GM10266 (cell line): Measurements from ENCODE around the gene CHST1.

Experiments
- DNase-seq: peaks from one replicate; pipeline ENCODE4 v3.0.0; 2012; ENCODE audit errors: extremely low spot score
- TF ChIP-seq, protein P1 (sequence below): IDR thresholded peaks from 2 replicates; pipeline ENCODE4 v1.5.1; 2012; ENCODE audit warnings: mild to moderate bottlenecking, low read depth; ENCODE audit not compliant: control insufficient read depth, insufficient read depth; ENCODE audit errors: missing control alignments

The CHST1 gene

DNA sequence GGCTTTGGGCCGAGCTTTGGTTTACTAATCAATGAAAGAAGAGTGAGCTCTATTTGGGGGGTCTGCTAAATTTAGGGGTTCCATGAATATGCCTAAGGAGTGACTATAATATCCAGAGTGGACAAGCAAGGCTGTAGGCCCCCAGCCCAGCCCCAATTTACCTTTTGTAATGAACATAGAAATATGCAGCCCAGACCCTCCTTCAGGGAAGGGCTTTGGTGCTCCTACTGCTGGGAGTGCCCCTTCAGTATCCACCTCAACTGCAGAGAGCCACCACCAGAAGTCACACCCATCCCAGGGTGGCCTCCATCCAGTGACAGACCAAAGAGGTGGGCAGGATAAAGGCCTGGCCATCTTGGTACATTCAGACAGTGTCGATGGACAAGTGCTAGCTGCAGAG is 43.1 kb downstream of the CHST1 start:
- DNase-seq = no peak

DNA sequence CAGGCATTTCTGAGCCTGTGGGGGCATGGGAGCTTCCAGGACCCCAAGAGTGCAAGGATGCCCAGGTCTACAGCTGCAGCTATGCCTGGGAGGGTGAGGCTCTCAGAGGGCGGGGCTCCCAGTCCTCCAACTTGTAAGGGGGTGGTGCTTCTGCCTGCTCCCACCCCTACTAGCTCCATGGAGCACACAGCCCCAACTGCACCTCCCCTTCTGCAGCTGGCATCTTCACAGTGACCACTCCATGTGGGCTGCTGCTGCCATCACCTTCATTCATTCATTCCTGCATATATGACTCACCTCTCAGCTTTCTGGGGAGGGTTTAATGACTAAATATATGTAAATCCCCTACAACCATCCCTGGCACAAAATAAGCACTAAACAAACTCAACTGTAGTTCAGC is 43.8 kb downstream of the CHST1 start:
- no peak for DNase-seq
- TF ChIP-seq, protein P1, sequence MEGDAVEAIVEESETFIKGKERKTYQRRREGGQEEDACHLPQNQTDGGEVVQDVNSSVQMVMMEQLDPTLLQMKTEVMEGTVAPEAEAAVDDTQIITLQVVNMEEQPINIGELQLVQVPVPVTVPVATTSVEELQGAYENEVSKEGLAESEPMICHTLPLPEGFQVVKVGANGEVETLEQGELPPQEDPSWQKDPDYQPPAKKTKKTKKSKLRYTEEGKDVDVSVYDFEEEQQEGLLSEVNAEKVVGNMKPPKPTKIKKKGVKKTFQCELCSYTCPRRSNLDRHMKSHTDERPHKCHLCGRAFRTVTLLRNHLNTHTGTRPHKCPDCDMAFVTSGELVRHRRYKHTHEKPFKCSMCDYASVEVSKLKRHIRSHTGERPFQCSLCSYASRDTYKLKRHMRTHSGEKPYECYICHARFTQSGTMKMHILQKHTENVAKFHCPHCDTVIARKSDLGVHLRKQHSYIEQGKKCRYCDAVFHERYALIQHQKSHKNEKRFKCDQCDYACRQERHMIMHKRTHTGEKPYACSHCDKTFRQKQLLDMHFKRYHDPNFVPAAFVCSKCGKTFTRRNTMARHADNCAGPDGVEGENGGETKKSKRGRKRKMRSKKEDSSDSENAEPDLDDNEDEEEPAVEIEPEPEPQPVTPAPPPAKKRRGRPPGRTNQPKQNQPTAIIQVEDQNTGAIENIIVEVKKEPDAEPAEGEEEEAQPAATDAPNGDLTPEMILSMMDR = no peak

More for the DNA sequence above, 43.1 kb downstream of the CHST1 start:
- TF ChIP-seq, protein P1 = no peak

DNA sequence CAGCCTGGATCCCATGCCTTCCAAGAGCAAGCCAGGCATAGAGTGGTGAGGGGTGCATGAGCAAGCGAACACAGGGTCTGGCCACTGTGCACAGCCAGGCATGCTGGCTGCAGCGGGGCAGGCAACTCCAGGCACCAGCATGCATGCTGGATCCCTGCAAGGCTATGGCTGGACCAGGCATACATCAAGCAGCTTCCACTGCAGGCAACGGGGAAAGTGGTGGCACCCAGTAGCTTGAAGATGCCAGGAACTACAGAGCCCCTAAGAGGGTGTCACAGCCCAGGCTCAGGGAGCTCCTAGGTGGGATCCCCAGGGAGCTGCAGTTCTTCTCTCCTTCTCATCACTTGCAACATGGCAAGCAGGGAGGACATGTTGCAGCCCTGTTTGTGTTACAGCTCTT is 45.2 kb downstream of the CHST1 start:
- TF ChIP-seq, protein P1 = no peak
- no peak for DNase-seq

DNA sequence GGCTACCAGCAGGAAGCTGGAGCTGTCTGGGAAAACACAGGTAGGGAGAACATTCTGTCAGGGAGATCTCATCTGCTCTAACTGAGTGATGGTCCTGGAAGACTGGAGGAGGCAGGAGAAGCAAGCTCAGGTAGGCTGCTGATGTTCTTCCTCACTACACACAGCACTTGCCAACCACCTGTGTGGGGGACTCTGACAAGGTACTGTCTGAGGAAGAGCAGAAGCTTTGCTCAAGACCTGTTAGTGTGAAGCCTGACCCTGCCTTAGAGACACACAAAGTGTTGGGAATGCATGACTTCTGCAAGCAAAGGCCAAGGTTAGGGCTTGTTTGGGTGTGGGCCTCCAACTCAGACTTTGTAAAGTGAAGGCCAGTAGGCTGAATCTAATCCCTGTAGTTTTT is 46.5 kb downstream of the CHST1 start:
- TF ChIP-seq, protein P1 = no peak
- DNase-seq = no peak

DNA sequence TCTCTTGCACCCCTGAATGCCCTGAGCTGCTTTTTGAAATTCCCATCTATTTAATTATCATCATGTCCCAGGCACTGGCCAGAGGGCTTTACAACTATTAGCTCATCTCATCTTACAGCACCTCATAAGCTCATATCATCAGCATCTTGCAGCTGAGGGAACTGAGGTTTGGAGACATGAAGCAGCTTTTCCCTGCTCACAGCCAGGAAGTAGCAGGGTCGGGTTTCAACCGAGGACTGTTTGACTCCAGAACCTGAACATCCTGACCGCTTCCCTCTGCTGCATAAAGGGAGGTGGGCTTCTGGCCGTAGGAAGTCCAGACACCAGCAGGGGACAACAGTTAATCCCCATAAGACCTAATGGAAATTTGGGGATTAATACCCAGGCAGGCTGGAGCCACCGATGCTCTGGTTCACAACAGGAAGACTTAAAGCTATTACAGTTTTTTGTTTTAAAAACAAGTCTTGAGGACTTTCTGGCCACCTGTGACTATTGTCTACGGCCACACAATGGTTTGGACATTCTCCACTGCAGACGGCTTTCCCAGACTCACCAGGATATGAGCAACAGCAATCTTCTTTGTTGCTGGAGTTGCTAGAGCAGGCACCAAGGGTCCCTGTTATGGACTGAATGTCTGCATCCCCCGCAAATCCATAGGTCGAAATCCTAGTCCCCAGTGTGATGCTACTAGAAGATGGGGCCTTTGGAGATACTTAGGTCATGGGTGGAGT is 47.4 kb downstream of the CHST1 start:
- no peak for DNase-seq
- TF ChIP-seq, protein P1 = no peak

DNA sequence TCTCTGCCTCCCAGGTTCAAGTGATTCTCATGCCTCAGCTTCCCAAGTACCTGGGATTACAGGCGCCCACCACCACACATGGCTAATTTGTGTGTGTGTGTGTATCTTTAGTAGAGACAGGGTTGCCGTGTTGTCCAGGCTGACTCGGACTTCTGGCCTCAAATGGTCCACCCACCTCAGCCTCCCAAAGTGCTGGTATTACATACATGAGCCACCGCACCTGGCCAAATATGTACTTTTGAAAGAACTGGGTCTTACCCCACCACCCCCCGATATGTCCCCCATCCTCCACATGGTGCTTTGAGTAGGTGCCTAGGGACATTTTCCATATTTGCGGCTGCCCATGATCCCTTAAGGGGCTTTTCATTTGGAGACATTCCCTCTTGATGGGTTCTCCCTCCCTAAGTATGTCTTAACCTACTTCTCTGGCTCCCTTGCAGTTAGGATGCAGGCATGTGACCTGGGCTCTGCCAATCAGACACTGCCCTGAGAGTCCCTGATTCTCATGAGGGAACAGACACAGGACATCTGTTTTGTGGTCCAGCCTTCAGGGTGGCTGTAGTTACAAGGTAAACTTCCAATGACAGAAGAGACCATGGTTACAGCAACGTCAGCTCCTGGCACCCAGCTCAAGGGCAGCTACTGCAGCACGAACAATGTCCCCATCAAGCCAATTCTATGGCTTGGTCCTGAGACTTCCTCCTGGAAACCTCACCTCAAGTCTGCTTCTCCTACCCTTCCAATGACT is 48.4 kb downstream of the CHST1 start:
- no peak for DNase-seq
- TF ChIP-seq, protein P1 = no peak
